Anterior cingulate cortex (tissue), 58 donors: ENCODE measurements around the gene SP2.

Experiments used
- DNase-seq, 58 donors: peaks; one replicate each; lab custom pipeline; 2025; lab: John Stamatoyannopoulos, UW

SP2 gene

DNA sequence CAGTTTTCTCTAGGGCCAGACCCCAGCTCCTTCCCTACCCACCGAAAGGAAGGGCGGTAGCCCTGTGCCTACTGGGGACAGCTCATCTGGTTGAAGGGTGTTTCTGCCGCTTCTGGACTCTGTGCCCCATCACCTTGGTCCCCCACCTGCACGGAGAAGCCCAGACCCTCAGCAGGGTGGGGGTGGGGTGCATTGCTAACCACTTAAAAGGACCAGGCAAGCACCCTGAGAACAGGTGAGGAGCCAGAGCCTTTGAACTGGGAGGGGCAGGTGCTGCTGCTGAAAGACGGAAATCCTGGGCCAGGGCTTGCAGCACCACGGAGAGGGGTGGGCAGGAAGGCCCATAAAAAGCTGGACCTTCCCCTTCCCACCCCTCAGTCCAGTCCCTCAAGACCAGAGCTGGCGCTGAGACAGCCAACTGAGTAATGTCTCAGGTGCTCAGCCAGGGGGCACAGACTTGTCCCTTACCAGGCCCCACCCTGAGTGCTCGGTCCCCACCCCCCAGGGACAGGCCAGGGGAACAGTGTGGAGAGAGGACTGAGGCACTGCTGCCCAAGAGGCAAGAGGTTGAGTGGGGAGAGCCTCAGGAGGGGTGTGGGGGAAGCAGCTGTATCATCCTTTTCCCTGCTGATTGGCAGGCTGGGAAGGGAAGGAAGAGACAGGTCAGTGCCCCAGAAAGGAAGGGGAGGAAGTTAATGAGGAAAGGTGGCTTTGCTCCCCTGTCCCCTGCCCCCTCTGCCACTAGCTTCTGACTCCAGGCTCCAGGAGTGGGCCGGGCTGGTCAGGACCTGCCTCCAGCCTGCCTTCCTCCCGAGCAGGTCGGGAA lies 10.9 kb upstream of the SP2 start:
- DNase-seq, result no peak

DNA sequence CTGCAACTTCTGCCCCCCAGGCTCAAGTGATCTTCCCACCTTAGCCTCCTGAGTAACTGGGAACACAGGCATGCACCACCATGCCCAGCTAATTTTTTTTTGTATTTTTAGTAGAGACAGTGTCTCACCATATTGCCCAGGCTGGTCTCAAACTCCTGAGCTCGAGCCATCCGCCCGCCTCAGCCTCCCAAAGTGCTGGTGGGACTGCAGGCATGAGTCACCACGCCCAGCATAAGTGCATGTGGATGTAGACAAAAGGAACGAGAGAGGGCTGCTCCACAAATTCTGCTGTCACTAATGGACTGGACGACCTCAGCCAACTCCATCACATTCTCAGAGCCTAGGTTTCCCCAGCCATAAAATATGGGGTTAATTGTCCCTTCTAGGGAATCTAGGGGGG lies 7.7 kb upstream of the SP2 start:
- no peak for DNase-seq

DNA sequence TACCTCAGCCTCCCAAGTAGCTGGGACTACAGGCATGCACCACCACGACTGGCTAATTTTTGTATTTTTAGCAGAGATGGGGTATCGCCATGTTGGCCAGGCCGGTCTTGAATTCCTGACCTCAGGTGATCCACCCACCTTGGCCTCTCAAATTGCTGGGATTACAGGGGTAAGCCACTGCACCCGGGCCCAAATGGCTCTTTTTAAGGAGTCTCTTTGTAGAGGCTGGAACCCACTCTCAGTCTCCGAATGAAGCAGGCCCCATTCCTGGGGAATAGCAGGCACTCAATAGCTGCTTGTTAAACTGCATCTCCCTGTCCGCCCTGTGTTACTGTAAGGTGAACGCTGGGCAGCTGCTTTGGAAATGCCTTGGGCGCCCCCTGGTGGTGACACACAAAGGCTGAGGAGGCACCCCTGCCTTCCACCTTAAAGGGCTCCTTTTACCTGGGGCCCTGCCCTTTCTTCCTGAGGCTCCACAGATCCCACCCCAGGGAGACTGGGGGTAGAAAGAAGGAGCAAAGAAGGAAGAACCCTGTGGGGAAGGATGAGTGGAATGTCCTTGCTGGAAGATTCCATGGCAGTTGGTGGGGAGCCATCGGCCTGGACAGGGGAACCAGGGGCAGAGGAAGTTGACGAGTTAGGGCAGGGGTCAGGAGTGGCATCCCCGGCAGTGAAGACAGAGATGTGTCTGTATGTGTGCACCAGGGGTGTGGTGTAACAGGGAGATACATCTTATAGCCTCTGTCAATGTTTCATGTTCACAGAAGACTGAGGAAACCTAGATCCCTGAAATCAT lies 6.1 kb upstream of the SP2 start:
- peak in 56 of 58 donors; percentile 2 to 94 (median 58) for DNase-seq

DNA sequence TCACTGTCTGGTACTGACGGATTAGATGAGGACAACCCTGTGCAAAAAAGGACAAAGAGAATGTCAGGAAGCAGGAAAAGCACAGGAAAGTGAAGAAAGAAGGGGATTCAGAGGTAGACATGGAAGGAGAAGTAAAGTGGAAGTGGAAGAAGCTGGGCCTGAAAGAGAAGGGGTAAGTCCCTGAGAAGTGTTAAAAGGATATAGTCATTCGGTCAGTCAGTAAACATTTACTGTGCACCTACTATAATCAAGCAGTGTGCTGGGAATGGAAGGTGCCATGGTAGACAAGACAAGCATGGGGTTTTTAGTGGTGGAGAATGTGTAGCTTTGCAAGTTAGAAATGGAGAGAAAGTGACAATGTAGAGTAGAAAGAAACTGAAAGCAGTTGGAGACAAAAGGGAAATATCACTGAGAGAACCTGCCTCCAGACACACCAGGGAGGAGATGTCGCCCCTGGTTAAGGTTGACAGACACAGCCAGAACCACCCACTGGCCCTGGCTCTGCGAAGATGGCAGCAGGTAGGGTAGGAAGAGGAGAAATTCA lies 4.4 kb upstream of the SP2 start:
- DNase-seq, result no peak

DNA sequence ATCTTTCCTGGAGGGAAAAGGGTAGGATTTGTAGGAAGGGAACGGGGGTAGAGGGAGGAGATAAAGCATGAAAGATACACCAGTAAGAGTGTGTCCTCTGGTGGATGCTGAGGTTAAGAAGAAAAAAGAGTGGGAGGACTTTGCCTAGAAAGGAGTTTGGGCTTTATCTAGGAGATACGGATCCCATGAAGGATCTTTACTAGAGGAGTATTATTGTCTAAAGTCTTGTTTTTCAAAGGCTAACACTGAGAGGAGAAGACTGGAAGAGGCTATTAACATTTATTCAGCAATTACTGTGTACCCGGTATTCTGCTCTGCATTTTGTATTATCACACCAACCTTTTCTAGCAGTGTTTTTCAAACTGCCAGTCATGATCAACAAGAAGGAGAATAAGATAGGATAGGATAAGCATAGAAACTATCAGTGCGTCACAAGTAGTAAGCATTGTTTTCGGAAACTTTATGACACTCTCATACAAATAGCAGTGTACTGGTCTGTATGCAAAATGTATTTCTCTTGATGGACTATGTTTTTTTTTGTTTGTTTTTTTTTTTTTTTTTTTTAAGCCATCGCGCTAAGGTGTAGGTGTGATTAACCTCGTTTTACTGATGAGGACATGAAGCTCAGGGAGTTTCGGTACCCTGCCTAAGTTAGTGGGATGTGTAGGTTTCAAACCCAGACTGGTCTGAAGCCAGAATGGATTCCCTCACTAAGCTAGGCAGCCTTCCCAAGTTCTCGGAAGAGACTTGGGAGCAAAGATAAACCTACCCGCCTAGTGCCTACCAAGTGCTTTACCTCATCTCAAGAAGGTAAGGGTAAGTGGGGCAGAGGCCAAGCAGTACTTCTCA lies 1.3 kb upstream of the SP2 start:
- DNase-seq, result no peak

DNA sequence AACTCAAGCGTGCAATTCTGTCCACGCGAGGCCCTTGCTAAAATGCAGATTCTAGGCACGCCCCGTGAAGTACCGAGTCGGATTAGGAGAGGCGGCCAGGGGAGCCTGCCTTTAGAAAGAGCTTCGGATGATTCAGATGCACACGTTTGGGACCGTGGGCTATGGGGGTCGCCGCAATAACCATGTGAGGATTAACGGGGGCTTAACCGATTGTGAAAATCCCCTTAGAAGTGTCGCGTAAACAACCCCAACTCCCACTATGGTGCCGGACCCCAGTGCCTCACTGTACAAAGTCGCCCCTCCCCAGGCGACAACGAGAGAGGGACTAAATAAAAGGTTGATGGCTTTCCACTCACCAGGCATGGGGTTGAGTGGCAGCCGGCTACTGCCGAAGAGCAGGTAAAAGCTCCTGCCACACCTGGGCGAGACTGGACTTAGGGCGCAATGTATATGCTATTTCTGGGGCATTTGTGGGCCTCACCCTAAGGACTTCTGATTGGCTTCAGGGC lies 635 bp upstream of the SP2 start:
- DNase-seq, result peak in 16 of 58 donors; percentile 11 to 60 (median 44)

DNA sequence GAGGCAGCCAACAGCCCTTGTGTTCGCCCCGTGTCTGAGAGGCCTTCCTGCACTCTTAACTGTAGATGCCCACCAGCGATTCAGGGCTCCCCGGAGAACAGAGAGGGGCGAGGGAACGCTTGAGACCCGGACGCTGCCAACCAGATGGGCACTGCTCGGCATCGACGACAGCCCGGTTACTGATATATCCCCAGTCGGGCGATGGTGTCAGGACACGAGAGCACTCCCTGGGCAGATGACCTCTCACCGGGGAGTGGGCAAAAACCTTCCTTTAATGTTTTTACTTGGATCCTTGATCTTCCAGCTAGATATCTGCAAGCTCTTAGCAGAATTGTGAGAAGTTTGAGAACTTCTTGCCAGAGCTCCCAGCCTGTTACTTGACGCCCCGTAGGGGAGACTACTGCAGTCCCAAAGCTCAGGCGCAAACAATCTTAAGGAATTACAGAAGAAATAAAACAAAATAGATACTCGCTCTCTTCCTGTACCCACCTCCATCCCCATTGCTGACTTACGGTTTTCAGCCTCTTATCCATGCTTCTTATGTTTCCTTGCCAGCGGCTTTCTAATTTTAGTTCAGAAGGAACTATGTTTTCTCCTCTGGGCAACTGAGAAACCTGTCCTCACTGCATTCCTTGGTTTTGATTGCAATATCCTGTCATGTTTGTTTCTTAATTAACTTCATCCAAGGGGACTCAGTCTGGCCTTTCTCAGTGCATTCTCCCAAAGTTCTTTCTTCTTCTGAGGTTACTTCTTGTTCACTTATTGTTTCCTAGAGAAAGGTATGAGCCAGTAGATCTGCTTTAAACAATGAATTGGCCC lies 845 bp downstream of the SP2 start:
- DNase-seq, result peak in 2 of 58 donors; percentile 48 to 56

DNA sequence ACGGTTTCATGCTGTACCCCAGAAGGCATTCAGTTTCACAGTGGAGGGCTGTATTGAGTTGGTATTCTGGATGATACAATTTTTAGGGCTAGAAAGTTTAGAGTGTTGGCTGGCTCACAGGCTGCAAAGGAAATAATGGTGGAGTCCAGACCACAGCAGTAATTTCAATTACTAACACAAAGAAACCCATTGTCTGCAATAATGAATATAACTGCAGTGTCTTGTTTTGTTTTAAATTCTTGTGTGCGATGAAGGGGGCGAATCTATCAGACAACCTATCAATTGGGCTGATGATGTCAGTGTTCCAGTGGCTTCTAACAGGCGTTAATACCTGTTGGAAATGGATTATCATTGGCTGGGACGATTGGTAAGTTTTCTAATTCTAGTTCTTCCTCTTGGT lies 1.5 kb downstream of the SP2 start:
- DNase-seq, result no peak

DNA sequence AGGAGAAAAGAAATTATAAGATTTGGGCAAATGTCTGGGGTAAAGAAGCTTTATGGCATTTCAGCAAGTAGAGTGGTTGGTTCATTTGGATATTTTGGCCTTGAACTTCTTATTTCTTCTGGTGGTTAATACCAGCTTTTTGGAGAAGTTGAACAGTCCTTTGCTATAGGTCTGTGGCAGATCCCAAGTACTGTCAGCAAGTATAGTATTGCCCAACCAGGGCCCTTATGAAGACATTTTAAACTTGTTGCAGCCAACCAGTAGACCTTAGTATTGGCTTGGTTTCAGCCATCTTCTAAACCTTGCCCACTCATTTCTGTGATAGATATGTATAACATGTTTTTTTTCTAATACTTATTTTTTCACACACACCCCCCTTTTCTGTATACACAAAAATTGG lies 2.2 kb downstream of the SP2 start:
- no peak for DNase-seq

DNA sequence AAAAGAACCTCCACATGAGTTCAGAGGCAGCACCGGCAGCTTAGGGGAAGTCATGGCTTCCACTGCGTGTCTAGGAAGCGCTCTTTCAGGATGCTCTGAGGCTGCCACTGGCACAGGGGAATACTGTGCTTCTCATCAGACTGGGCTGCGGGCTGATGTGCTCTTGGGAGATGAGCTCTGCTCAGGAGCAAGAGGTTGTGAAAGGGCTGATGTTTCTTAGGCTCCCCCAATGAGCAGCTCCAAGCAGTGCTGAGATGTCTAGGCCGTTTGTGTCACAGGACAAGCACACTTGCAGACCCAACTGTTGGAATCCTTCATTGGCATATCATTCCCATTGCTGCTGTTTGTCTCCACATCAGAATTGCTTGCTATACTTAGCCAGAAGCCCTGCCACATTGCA lies 3.6 kb downstream of the SP2 start:
- DNase-seq, result no peak

DNA sequence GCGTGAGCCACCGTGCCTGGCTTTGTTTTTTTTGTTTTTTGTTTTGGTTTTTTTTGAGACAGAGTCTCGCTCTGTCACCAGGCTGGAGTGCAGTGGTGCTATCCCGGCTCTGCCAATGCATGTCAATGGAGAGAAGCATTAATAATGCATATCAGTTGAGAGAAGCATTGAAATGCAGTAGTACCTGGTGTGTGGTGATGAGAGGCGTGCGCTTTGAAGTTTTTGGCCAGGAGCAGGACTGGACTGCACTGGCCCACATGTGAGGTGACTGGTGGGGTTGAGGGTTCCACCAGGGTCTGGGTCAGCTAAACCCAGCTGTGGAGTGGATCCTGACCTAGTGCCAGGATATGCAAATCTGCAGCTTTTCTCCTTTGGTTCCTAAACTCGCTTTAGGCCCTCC lies 5.4 kb downstream of the SP2 start:
- DNase-seq, result no peak

DNA sequence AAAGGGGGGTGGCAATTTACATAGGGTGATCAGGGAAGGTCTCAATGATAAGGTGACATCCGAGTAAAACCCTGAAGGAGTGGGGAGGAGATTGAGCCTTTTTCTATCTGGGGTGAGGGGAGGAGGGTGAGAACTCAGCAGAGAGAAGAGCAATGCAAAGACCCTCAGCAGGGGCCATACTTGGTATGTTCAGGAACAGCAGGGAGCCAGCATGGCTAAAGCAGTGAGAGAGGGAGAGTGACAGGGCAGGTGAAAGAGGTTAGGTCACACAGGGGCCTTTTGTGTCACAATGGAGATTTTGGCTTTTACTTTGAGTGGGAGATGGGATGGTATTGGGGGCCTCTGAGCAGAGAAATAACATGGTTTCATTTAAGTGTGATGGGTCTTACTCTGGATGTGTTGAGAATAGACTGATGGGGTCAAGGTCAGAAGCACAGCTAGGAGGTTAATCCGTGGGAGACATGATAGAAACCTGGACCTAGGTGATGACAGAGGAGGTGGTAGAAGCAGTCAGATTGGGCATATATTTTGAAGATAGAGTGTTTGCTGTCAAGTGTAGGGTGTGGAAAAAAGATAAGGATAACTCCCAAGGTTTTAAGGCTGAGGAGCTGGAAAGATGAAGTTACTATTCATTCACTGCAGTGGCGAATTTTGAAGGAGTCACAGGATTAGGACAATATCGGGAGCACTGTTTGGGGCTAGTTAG lies 6.2 kb downstream of the SP2 start:
- DNase-seq, result no peak

DNA sequence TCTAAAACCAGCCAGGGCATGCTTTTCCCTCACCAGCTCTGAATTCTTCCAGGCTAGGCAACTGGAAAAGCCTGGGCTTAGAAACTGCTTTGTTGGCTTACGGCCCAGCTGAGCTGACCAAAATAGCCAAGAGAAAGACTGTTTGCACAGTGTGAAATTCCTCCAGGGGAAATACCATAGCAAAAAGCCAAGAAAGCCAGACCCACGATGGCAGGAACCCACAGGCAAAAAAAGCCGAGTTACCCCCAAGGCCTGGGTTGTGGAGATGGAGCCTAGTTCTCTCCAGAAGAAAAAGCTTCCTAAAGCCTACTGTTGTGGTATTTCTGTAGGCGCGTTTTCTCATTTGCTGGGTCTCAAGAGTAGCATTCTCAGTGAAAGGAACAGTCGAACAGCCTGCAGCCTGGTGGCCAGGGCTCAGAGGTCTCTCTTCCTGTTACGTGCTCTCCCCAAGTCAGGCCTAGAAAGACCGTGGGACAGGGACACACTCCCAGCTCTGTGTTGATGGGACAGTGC lies 9.2 kb downstream of the SP2 start:
- peak in 55 of 58 donors; percentile 6 to 89 (median 69) for DNase-seq

DNA sequence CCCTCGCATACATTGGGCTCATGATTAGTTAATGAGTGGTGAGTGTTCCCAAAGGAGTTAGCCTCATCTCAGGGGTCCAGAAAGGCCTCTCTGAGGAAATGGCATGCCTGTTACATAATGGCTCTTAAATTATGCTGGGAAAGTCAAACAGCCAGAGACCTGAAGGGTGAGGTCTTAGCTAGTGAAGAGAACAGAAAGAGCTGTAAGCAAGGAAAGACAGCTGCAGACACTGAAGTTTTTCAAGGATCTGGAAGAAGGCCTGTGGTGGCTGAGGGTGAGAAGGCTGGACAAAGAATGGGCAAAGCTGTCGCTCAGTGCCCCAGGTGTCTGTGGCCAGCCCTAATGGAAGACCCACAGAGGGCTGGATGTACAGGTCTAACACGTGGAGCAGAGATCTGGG lies 10.4 kb downstream of the SP2 start:
- no peak for DNase-seq

DNA sequence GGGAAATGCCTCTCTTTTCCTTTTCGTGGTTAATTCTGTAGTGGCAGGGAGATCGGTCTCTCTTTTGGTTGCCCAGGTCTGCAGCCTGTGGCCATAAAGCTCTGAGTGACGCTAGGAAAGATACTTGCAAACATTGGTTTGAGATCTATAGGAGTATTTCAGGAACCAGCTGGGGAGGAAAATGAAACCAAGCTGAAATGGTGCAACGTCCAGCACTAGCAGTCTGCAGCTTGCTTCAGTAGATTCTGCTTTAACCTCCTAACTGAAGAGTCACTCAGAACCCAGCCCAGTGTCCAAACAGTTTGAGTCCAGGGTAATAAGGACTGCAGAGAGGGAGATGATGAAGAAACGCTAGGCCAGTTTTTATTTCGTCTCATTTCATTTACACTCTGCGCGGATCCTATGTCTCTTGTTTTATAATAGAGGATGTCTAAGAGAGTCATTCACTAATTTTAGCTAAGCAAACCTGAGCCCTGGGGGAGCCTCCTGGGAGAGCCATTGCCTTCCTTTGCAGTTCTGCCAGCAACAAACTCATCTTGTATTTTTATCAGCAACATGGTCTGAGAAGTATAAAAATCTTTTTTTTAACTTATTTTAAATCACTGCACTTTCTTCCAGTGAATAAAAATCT lies 12.0 kb downstream of the SP2 start:
- DNase-seq, result peak in 4 of 58 donors; percentile 3 to 57 (median 7)

DNA sequence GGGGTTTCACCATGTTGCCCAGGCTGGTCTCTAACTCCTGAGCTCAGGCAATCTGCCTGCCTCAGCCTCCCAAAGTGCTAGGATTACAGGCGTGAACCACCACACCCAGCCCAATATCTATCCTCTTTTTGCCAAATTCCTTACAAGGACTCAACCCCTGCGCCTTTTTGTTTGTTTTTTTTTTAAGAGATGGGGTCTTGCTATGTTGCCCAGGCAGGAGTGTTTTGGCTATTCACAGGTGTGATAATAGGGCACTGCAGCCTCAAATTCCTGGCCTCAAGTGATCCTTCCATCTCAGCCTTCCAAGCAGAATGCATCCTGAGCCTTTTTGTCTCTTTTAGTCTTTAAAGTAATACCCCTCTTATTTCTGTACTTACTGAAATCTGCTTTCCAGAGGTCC lies 17.0 kb downstream of the SP2 start:
- DNase-seq, result no peak

DNA sequence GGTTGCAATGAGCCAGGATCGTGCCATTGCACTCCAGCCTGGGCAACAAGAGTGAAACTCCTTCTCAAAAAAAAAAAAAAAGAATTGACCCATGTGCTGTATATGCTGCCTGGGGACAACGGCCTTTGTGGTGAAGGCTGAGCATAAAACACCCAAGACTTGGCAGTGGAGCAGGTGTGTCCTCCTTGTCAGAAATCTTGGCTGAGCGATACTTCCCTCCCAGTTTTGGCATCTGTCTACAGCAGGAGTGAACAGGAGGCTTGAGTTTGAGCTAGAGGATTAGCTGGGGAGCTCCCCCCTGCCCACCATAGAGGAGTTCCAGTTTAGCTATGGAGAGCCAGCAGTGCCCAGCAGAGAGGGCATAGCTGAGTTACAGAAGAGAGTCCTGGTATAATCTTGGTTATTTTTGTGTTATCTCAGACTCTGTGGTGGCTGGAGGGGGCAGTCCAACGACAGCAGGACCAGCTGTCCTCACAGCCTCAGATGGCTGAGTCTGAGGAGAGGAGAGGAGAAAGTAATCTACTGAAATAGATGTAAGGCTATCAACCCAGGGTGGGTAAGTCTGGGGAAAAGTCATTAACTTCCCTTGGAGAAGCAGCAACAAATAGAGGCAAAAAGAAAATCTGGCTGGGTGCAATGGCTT lies 18.4 kb downstream of the SP2 start:
- no peak for DNase-seq
